A673 (cell line): ENCODE results near the gene TRIML1.

Experiments used
- CTCF ChIP-seq: fragments of 300-800, 200-600 bp; sonication (generic); conservative IDR thresholded peaks from 2 replicates; pipeline ENCODE4 v1.5.1; 2017; ENCODE audit warnings: low read depth, mild to moderate bottlenecking, antibody characterized with exemption, low read length, moderate library complexity, mixed read lengths
- EZH2 ChIP-seq: fragments of 200-600 bp; sonication (generic); IDR thresholded peaks from 2 replicates; pipeline ENCODE4 v1.6.1; 2017; ENCODE audit warnings: borderline replicate concordance, low read depth, mild to moderate bottlenecking, mixed read lengths, antibody characterized with exemption, low read length; ENCODE audit not compliant: poor library complexity, severe bottlenecking

- TF ChIP-seq CTCF (no peak), EZH2 (no peak)
Observed at GRCh38 chr4:188138227-188138626, 1.0 kb upstream of the TRIML1 start.
